HG03045 (cell line): Measurements from ENCODE around the gene TTLL9.

Experiments used
- ATAC-seq: cut with Tn5 transposase; IDR thresholded peaks from one replicate; pipeline ENCODE4 v1.9.1; 2021; ENCODE audit warnings: mild to moderate bottlenecking, moderate library complexity; ENCODE audit not compliant: unreplicated experiment

The TTLL9 gene

DNA sequence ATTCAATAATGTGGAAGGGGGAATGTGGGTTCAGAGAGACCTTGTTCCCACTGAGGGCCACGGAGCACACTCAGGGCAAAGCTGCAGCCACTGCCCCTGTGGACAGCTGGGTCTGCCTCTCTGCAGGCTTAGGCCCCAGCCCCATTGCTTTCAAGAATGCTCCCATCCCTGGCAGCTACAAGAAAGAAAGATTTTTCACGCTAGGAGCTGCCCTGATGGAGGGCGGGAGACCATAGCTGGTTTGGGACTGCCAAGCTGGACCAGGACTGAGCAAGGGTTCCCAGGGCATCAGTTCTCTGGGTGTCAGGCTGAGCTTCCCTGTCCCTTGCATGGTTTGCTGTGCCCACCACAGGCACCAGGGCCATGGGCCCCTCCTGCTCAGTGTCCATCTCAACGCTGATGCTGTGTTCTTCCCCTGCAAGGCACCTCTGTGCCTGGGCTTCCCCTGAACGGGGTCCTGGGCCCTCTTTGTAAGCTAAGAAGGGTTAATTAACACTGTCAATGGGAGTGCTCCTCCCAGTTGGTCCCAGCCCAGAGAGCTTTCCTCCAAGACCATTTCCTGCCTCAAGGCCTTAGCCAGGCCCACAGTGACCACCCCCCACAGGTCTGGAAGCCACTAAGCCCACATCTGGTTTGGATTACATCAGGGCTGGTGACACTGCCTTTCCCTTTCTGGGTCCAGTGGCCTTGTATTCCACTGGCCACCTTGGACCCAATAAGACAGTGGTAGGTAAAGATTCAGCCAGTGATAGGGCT is 33.4 kb upstream of the TTLL9 start:
- ATAC-seq, result no peak

- no peak for ATAC-seq
Observed at GRCh38 chr20:31837896-31838397, 32.5 kb upstream of the TTLL9 start.

DNA sequence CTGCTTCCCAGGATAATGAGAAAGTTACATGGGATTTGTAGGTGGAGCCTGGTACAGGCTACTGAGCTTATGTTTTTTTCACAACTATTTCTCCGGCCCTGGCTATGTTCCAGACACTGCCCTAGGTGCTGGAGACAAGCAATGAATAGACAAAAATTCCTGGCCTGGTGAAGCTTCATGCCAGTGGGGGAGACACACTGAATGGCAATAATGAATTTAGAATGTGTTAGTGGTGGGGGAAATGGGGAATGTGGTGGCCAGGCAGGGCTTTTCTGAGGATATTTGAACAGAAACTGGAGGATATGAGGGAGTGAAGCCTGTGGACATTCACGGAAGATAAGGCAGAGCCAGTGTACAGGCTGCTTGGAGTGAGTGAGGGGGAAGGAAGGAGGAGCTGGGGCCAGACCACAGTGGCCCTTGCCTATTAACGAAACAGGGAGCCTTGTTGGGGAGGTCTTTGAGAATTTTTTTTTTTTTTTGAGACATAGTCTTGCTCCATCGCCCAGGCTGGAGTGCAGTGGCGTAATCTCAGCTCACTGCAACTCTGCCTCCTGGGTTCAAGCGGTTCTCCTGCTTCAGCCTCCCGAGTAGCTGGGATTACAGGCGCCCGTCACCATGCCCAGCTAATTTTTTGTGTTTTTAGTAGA is 31.7 kb upstream of the TTLL9 start:
- no peak for ATAC-seq

GRCh38 chr20:31839782-31840487 is 30.5 kb upstream of the TTLL9 start:
- no peak for ATAC-seq

DNA sequence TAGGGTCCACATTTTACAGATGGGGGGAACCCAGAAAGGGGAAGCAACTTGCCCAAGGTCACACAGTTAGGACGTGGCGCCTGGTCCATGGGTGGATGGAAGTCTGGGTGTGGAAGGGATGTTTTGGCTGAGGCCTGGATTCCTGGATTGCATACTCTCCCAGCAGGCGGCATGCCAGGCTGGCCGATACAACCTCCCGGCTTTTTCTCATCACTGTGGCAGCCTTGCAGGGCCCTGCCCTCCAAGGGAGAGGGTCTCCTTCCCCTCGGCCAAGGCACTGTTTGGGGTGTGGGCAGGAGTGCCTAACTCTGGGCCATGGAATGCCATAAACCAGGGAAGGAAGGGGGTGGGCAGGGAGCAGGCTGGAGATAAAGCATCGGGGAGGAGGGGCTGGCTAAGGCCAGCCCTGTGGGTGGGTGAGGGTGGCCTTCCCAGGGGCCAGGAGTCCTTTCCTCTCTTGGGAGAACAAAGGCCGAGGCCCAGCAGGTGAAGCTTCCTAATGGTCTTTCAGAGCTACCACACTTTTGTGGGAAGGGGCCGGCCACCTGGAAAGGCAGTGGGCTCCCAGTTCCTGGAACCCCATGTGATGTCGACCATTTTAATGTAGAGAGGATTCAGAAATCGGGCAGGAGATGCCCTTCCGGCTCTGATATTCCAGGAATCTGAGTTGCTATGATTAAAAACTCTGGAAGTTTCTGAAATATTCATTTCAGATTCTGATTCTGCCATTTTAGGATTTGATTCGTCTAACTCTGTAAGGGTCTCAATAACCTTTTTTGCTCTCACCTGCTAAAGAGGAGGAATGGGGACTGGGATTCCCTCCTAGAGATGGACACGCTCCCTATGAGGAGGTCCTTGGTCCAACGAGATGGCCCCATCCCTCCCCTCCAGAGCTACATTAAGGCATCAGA is 29.3 kb upstream of the TTLL9 start:
- ATAC-seq, result no peak

GRCh38 chr20:31841928-31842327 is 28.5 kb upstream of the TTLL9 start:
- no peak for ATAC-seq

DNA sequence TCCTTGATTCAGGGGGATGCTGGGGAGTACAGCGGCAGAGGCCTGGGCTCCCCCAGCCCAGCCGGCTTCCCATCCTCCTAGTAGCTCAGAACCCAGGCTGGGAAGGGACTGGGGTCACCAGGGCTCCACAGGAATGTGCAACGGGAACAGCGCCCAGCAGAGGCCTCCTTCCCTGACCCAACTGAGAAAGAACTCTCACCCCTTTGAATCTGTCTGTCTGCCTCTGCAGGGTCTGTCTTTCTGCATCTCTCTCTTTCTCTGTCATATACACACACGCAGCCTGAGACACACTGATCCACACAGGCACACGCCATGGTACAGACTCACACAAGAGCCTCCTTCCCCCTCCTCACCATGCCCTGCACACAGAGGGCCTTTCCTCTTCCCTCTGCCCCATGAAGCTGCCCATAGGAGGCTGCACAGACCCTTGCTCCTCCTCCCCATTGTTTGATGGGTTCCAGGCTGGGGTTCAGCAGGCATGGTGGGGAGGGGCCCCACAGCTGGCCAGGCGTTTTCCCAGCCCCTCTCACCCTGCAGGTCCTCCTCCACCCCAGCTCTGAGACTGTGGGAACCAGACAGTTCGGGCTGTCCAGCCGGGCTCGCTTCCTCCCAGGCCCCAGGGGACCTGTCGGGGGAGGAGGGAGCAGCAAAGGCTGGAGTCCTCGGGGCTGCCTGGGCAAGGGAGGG is 27.8 kb upstream of the TTLL9 start:
- ATAC-seq, result no peak

- no peak for ATAC-seq
Observed at GRCh38 chr20:31843288-31843687, 27.1 kb upstream of the TTLL9 start.

DNA sequence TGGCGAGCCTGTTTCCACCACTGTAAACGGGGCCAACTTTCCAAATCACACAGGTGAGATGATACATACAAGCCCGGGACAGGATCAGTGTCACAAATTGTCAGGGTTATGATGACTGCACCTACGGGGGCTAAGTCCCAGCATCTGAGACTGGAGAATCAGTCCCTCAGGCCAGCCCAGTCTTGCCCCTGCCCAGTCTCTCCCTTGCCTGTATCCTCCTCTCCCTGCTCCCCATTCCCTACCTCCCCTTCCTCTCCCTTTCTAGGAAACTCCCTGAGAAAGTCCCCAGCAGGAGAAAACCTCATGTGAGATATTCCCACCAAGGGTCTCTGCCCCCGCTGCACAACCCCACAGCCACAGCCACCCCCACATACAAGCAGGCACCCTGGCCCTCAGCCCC is 26.6 kb upstream of the TTLL9 start:
- no peak for ATAC-seq

GRCh38 chr20:31844737-31845299 is 25.6 kb upstream of the TTLL9 start:
- no peak for ATAC-seq

GRCh38 chr20:31845300-31845863 is 25.1 kb upstream of the TTLL9 start, which contains the start of gene FOXS1:
Gene FOXS1, minus strand, starts transcription at chr20:31845604. Its CDS starts 62 bp downstream, at chr20:31845542.
- ATAC-seq, result no peak

- no peak for ATAC-seq
Observed at GRCh38 chr20:31846793-31847138, 23.7 kb upstream of the TTLL9 start.

DNA sequence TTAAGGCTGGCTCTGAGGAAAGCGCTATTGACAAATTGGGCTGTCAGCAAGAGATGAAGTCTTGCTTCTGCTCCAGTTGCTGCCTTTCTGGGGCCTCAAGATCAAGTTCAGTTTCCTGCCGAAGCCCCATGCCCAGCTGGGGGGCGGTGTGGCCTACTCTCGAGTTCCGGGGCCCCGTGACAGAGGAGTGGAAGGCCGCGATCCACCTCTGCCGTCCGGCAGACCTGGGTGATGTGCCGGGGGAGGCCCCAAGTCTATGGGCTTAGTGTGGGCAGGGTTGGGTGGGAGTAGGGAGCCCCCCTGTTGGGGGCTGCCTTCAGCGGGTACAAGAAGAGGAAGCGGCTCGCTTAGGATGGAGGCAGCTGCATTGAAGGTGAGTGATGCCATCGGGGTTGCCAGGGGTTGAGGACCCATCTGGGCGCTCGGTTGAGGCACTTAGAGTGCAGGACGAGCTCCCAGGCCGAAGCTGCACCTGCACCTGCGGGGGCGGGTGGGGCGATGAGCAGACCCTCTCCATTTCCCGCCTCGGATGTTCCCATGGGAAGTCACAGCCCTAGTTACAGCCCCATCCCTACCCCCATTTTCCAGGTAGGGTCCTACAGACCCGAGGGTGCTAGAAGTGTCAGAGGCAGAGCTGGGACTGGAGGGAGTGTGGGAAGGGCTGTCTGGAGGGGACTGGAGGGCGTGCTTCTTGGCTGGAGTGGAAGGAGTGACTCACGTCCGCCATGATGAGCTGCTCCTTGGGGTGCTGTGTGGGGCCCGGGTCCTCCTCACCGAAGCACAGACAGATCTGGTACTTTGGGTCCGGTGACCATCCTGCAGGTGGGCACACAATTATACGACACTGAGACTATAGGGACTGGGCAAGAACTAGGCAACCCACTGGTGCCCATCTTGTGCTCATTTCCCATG is 22.1 kb upstream of the TTLL9 start:
- no peak for ATAC-seq

GRCh38 chr20:31849306-31849930 is 21.0 kb upstream of the TTLL9 start:
- no peak for ATAC-seq

DNA sequence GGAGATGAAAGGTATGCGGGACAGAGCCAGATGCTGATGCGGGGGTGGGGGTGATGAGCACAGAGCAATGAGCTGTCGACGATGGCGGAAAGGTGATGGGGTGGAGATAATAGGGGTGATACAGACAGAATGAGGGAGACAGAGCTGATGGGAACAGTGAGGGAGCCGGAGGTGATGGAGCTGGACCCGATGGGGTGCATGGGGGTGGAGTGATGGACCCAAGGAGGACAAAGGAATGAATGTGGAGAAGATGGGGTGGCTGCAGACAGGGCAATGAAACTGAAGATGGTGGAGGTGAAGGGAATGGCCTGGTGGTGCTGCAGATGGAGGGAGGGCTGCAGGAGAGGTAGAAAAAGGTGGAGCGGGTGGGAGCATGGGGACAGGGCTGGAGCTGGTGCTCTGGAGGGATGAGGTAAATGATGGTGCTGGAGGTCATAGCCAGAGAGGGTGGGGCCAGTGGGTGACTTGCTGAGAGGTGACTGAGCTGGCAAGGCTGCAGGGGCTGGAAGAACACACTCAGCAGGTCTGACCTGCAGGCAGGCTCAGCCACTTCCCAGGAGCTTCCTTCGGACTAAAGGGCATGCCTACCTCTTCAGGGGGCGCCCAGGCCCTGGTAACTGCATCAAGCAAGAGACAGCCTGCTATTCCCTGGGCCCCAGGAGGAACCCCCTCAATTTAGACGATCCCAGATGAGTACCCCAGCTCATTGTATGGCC is 19.0 kb upstream of the TTLL9 start:
- ATAC-seq, result no peak

DNA sequence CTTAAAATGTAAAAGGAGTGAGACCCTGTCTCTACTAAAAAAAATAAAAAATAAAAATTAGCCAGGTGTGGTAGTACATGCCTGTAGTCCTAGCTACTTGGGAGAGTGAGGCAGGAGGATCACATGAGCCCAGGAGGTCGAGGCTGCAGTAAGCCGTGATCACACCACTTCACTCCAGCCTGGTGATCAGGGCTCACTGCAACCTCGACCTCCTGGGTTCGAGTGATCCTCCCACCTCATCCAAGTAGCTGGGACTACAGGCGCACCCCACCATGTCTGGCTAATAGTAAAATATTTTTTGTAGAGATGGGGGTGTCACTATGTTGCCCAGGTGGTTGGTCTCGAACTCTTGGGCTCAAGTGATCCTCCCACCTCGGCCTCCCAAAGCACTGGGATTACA is 17.0 kb upstream of the TTLL9 start:
- ATAC-seq, result no peak

DNA sequence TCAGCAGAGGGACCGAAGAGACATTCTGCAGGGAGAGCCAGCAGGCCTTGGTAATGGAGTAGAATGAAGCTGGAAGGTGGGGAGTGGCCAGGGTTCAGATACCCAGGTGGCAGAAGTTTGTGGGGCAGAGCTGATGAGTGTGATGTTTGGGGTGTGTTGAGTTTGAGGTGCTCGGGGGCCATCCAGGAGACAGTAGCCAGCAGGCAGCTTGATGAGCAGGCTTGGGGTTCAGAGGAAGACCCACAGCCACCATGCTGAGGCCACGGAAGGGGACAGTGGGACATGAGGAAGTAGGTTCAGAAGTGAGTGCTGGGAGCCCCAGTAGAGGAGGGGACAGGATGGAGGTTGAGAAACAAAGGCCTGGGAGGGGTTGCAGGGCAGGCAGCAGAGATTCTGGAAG is 13.9 kb upstream of the TTLL9 start:
- no peak for ATAC-seq
